HCT116 (cell line): ENCODE data around the gene SENP1. TPM values are rescaled to one million over a fixed set of nuclear protein-coding genes. Genes with fewer than 3 reads are reported as not detected.

Experiments used
- ATAC-seq: fragments of 200-7000 bp; cut with Tn5 transposase; 2 replicates; pipeline ENCODE4 v1.9.1; 2020; ENCODE audit warnings: mild to moderate bottlenecking, moderate library complexity
- BruUV-seq: library from RNA; stranded (reverse); fragments of 400-500 nt; replicated peaks from 2 replicates; lab custom pipeline; 2021; lab: Mats Ljungman, UMichigan
- CTCF ChIA-PET: fragments of 300-600 bp; sonication (Branson Sonifier 250); formaldehyde crosslinking; loops from one replicate; lab custom pipeline; 2021; ENCODE audit warnings: antibody characterized with exemption; lab: Charles Lee
- POLR2A ChIA-PET: fragments of 300-600, 350-600 bp; sonication (Branson Sonifier 250); formaldehyde crosslinking; loops from one replicate; lab custom pipeline; 2021; ENCODE audit warnings: antibody characterized with exemption; lab: Charles Lee
- RAD21 ChIA-PET, 2 experiments: fragments of 300-600 bp; sonication (Branson Sonifier 250); formaldehyde crosslinking; loops; one replicate each; lab custom pipeline; 2023; ENCODE audit warnings: low total read pairs in 2 of 2; ENCODE audit not compliant: uncharacterized antibody in 2 of 2, unreplicated experiment in 2 of 2, low non-redundant PET in 1 of 2; lab: Charles Lee
- DNase-seq: peaks from one replicate; pipeline ENCODE4 v3.0.0-alpha.2; 2010; ENCODE audit warnings: low read depth, low spot score
- H2AFZ ChIP-seq: fragments of 200-600 bp; shearing (Covaris generic), sonication (generic); 2 replicates; pipeline ENCODE4 v1.6.1; 2017; ENCODE audit warnings: low read depth, mixed run types, mixed read lengths, antibody characterized with exemption, low read length; ENCODE audit not compliant: poor library complexity, severe bottlenecking
- H3K27ac ChIP-seq: 2 replicates; pipeline ENCODE4 v1.5.1; 2012; ENCODE audit warnings: low read depth, low read length
- H3K27me3 ChIP-seq: fragments of 200-600 bp; sonication (generic); 2 replicates; pipeline ENCODE4 v1.6.1; 2016; ENCODE audit warnings: mixed run types, low read length, mixed read lengths; ENCODE audit not compliant: insufficient read depth
- H3K36me3 ChIP-seq, 2 experiments: fragments of 200-500 bp in 1 of 2; fragments of 200-600 bp in 1 of 2; sonication (Bioruptor generic) in 1 of 2; sonication (generic) in 1 of 2; 2 replicates each; pipeline versions ENCODE4 v1.5.1 to v1.6.1; 2014 to 2016; ENCODE audit warnings: low read length in 2 of 2, inconsistent platforms in 1 of 2, mixed read lengths in 1 of 2, mixed run types in 1 of 2; ENCODE audit not compliant: insufficient read depth in 2 of 2, control insufficient read depth in 1 of 2
- H3K4me1 ChIP-seq, 2 experiments: fragments of 200-600 bp in 1 of 2; sonication (generic) in 1 of 2; 2 replicates each; pipeline versions ENCODE4 v1.5.1 to v1.6.1; 2012 to 2017; ENCODE audit warnings: low read length in 2 of 2, inconsistent platforms in 1 of 2, mild to moderate bottlenecking in 1 of 2, mixed read lengths in 1 of 2, mixed run types in 1 of 2, moderate library complexity in 1 of 2; ENCODE audit not compliant: insufficient read depth in 2 of 2, control insufficient read depth in 1 of 2
- H3K4me2 ChIP-seq: fragments of 200-600 bp; sonication (generic); 2 replicates; pipeline ENCODE4 v1.6.1; 2017; ENCODE audit warnings: mixed run types, low read length, mixed read lengths
- H3K4me3 ChIP-seq, 2 experiments: fragments of 200-600 bp in 1 of 2; sonication (generic) in 1 of 2; replicated peaks in 1 of 2; 2 replicates each; pipeline ENCODE4 v1.5.1; 2011 to 2016; ENCODE audit warnings: low read length in 2 of 2, control low read depth in 1 of 2, low read depth in 1 of 2, mild to moderate bottlenecking in 1 of 2, mixed read lengths in 1 of 2, mixed run types in 1 of 2
- H3K79me2 ChIP-seq: fragments of 200-600 bp; sonication (generic); 2 replicates; pipeline ENCODE4 v1.6.1; 2017; ENCODE audit warnings: mild to moderate bottlenecking, mixed run types, low read length, moderate library complexity, mixed read lengths; ENCODE audit not compliant: insufficient read depth
- H3K9ac ChIP-seq: fragments of 200-600 bp; sonication (generic); 2 replicates; pipeline ENCODE4 v1.6.1; 2016; ENCODE audit warnings: low read length, mixed read lengths
- H3K9me2 ChIP-seq: fragments of 200-600 bp; sonication (generic), shearing (Covaris generic); 2 replicates; pipeline ENCODE4 v1.6.1; 2017; ENCODE audit warnings: mixed run types, mild to moderate bottlenecking, moderate library complexity; ENCODE audit not compliant: insufficient read depth
- H3K9me3 ChIP-seq, 2 experiments: fragments of 200-500 bp in 1 of 2; fragments of 200-600 bp in 1 of 2; sonication (Bioruptor generic) in 1 of 2; sonication (generic) in 1 of 2; 2 replicates each; pipeline ENCODE4 v1.6.1; 2014 to 2017; ENCODE audit warnings: low read length in 2 of 2, mixed read lengths in 2 of 2, inconsistent platforms in 1 of 2, low read depth in 1 of 2, mild to moderate bottlenecking in 1 of 2, mixed run types in 1 of 2, moderate library complexity in 1 of 2; ENCODE audit not compliant: control insufficient read depth in 1 of 2, insufficient read depth in 1 of 2
- H4K20me1 ChIP-seq: fragments of 200-600 bp; sonication (generic), shearing (Covaris generic); 2 replicates; pipeline ENCODE4 v1.6.1; 2017; ENCODE audit warnings: mixed run types, mild to moderate bottlenecking, moderate library complexity; ENCODE audit not compliant: insufficient read depth
- CEBPB ChIP-seq: IDR thresholded peaks from 2 replicates; pipeline ENCODE4 v1.6.1; 2012; ENCODE audit warnings: low read depth
- ELF1 ChIP-seq: IDR thresholded peaks from 2 replicates; pipeline ENCODE4 v1.6.1; 2012; ENCODE audit warnings: low read depth, borderline replicate concordance
- EZH2 ChIP-seq: fragments of 200-600 bp; sonication (generic); IDR thresholded peaks from 2 replicates; pipeline ENCODE4 v1.6.1; 2017; ENCODE audit warnings: antibody characterized with exemption, mixed run types
- FOSL1 ChIP-seq: IDR thresholded peaks from 2 replicates; pipeline ENCODE4 v1.6.1; 2012; ENCODE audit warnings: low read depth
- JUND ChIP-seq: IDR thresholded peaks from 2 replicates; pipeline ENCODE4 v1.6.1; 2012
- POLR2A ChIP-seq: IDR thresholded peaks from 2 replicates; pipeline ENCODE4 v1.7.0; 2011; ENCODE audit warnings: borderline replicate concordance; ENCODE audit not compliant: insufficient read depth, insufficient read length; ENCODE audit errors: extremely low read depth
- RAD21 ChIP-seq: IDR thresholded peaks from 2 replicates; pipeline ENCODE4 v1.6.1; 2012; ENCODE audit warnings: low read depth, mild to moderate bottlenecking
- SIN3A ChIP-seq: IDR thresholded peaks from 2 replicates; pipeline ENCODE4 v1.6.1; 2012; ENCODE audit warnings: low read depth
- TCF7L2 ChIP-seq: IDR thresholded peaks from 2 replicates; pipeline ENCODE4 v1.7.0; 2011; ENCODE audit warnings: borderline replicate concordance, inconsistent platforms; ENCODE audit not compliant: insufficient read depth, insufficient read length; ENCODE audit errors: extremely low read depth
- YY1 ChIP-seq: IDR thresholded peaks from 2 replicates; pipeline ENCODE4 v1.6.1; 2011; ENCODE audit warnings: low read length, low read depth, moderate library complexity, mild to moderate bottlenecking; ENCODE audit not compliant: insufficient replicate concordance; ENCODE audit errors: extremely low read depth
- ZFX ChIP-seq: fragments of 450-650 bp; IDR thresholded peaks from 2 replicates; pipeline ENCODE4 v1.6.1; 2017
- ZNF274 ChIP-seq: fragments of 200-500 bp; sonication (Bioruptor generic); IDR thresholded peaks from 2 replicates; pipeline ENCODE4 v1.6.1; 2014; ENCODE audit warnings: mild to moderate bottlenecking, low read depth, low read length, inconsistent platforms
- intact Hi-C: fragments of 100-400 bp; cut with micrococcal nuclease; formaldehyde crosslinking; loops from 2 replicates; pipeline ENCODE4 v1.10.0; 2022
- total RNA-seq: library from RNA; stranded (reverse); gene quantifications from one replicate; pipeline ENCODE4 v1.2.1, GENCODE V29; 2021; ENCODE audit not compliant: unreplicated experiment
- TF ChIP-seq, protein P1 (sequence below): IDR thresholded peaks from 2 replicates; pipeline ENCODE4 v1.6.1; 2012
- TF ChIP-seq, protein P2 (sequence below), 3 experiments: fragments of 200-600 bp in 1 of 3; sonication (generic) in 1 of 3; IDR thresholded peaks in 2 of 3; conservative IDR thresholded peaks in 1 of 3; 2 replicates each; pipeline ENCODE4 v1.5.1; 2012 to 2017; ENCODE audit warnings: low read depth in 2 of 3, low read length in 2 of 3, antibody characterized with exemption in 1 of 3, borderline replicate concordance in 1 of 3, control low read depth in 1 of 3, mild to moderate bottlenecking in 1 of 3, mixed read lengths in 1 of 3, mixed run types in 1 of 3, moderate library complexity in 1 of 3; ENCODE audit not compliant: insufficient read depth in 1 of 3
- TF ChIP-seq, protein P3 (sequence below): IDR thresholded peaks from 2 replicates; pipeline ENCODE4 v1.6.1; 2011; ENCODE audit warnings: mild to moderate bottlenecking, low read length, moderate library complexity; ENCODE audit not compliant: insufficient replicate concordance; ENCODE audit errors: extremely low read depth
- TF ChIP-seq, protein P4 (sequence below): IDR thresholded peaks from 2 replicates; pipeline ENCODE4 v1.6.1; 2012

SENP1 gene
- total RNA-seq, 1 experiment from 2014 or later = 17.7 TPM

DNA sequence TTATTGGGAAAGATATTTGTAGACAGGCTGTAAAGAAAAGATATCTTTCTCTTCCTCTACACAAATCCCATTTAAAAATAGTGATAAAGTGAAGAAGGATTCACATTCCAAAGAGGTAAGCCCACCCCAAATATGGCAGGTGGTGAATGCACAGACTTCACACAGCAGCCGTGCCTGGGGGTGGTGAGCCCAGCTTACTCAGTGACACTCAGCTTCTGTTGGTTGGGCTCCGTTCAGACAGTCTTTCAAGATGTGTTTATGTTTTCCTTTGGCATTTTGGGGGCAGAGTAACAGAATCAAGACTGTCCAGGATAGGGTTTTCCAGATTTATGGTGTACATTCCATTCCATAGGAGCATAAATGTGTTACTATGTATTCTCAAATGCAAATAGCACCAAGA lies 97.5 kb downstream of the SENP1 start:
- Histone ChIP-seq H3K4me1 (no peaks in the 10 kb centered on the region), H3K9me2 (no peaks in the 10 kb centered on the region), H3K79me2 (no peaks in the 10 kb centered on the region), H3K4me2 (no peak overlapping the region), H3K27me3 (peaks cover 7% of the 10 kb centered on the region; the same call in 1 of the 2 replicates), H2AFZ (no peak overlapping the region), H3K36me3 (no peaks in the 10 kb centered on the region), H3K27ac (no peak overlapping the region), H3K4me3 (no peak overlapping the region), H3K9me3 (no peaks in the 10 kb centered on the region), H4K20me1 (no peaks in the 10 kb centered on the region), H3K9ac (no peak overlapping the region)
- RAD21 ChIA-PET = no interaction called here
- no TSS peak for BruUV-seq
- DNase-seq (no peak), ATAC-seq (no peak)
- CTCF ChIA-PET = no interaction called here
- TF ChIP-seq SIN3A = no peak
- TF ChIP-seq TCF7L2 = no peak
- TF ChIP-seq, protein P1, sequence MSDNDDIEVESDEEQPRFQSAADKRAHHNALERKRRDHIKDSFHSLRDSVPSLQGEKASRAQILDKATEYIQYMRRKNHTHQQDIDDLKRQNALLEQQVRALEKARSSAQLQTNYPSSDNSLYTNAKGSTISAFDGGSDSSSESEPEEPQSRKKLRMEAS = no peak
- no peak for TF ChIP-seq ELF1
- no peak for TF ChIP-seq CEBPB
- TF ChIP-seq, protein P2, sequence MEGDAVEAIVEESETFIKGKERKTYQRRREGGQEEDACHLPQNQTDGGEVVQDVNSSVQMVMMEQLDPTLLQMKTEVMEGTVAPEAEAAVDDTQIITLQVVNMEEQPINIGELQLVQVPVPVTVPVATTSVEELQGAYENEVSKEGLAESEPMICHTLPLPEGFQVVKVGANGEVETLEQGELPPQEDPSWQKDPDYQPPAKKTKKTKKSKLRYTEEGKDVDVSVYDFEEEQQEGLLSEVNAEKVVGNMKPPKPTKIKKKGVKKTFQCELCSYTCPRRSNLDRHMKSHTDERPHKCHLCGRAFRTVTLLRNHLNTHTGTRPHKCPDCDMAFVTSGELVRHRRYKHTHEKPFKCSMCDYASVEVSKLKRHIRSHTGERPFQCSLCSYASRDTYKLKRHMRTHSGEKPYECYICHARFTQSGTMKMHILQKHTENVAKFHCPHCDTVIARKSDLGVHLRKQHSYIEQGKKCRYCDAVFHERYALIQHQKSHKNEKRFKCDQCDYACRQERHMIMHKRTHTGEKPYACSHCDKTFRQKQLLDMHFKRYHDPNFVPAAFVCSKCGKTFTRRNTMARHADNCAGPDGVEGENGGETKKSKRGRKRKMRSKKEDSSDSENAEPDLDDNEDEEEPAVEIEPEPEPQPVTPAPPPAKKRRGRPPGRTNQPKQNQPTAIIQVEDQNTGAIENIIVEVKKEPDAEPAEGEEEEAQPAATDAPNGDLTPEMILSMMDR (IDR thresholded peaks at IDR 0.05 in 2 of 3, conservative IDR thresholded peaks at IDR 0.05 in 1 of 3; ENCODE audit: borderline replicate concordance in 1 of 3, insufficient read depth in 1 of 3, low read depth in 2 of 3, low read length in 2 of 3) = no peak
- POLR2A ChIA-PET = no interaction called here
- intact Hi-C loops = no loop called here

DNA sequence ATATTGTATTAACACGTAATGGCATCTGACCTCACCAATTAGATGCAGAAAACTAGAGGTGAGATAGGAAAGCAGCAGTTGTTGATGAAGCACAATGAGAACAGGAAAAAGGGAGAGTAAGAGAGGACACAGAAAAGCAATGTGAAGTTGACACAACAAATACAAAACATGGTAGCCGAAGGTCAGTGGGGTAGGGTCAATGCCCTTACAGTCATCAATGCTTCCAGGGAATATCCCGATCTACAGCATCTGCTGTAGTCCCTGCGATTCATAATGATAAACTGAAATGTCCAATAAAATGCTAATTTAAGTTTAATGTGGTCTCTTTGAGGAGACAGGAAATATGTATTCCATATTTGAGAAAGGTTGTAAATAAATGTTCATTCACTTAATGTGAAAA lies 98.7 kb downstream of the SENP1 start:
- CTCF ChIA-PET = no interaction called here
- no TSS peak for BruUV-seq
- TF ChIP-seq YY1 (no peak), JUND (no peak), ZFX (no peak), RAD21 (no peak), ELF1 (no peak), FOSL1 (no peak), POLR2A (no peak), EZH2 (no peak), ZNF274 (no peak)
- TF ChIP-seq, protein P3, sequence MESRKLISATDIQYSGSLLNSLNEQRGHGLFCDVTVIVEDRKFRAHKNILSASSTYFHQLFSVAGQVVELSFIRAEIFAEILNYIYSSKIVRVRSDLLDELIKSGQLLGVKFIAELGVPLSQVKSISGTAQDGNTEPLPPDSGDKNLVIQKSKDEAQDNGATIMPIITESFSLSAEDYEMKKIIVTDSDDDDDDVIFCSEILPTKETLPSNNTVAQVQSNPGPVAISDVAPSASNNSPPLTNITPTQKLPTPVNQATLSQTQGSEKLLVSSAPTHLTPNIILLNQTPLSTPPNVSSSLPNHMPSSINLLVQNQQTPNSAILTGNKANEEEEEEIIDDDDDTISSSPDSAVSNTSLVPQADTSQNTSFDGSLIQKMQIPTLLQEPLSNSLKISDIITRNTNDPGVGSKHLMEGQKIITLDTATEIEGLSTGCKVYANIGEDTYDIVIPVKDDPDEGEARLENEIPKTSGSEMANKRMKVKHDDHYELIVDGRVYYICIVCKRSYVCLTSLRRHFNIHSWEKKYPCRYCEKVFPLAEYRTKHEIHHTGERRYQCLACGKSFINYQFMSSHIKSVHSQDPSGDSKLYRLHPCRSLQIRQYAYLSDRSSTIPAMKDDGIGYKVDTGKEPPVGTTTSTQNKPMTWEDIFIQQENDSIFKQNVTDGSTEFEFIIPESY = no peak
- TF ChIP-seq, protein P4, sequence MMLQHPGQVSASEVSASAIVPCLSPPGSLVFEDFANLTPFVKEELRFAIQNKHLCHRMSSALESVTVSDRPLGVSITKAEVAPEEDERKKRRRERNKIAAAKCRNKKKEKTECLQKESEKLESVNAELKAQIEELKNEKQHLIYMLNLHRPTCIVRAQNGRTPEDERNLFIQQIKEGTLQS = no peak

More for the DNA sequence above, 98.7 kb downstream of the SENP1 start:
- H3K4me1 ChIP-seq = peaks cover 0 to 2% of the 10 kb centered on the region in 2 experiments; a peak in 2 of 4 replicates
- H3K27me3 ChIP-seq = peaks cover 7% of the 10 kb centered on the region; the same call in 1 of the 2 replicates
- H2AFZ ChIP-seq = no peak overlapping the region
- no peaks in the 10 kb centered on the region for H3K36me3 ChIP-seq
- no peak overlapping the region for H3K4me2 ChIP-seq
- no peak for DNase-seq
- RAD21 ChIA-PET = no interaction called here
- no peaks in the 10 kb centered on the region for H3K9me3 ChIP-seq
- no peaks in the 10 kb centered on the region for H3K9me2 ChIP-seq
- no peaks in the 10 kb centered on the region for H4K20me1 ChIP-seq
- H3K27ac ChIP-seq = no peak overlapping the region
- intact Hi-C loops = no loop called here
- no peak for ATAC-seq
- no peak overlapping the region for H3K9ac ChIP-seq
- no peak overlapping the region for H3K4me3 ChIP-seq
- POLR2A ChIA-PET = no interaction called here
- H3K79me2 ChIP-seq = no peaks in the 10 kb centered on the region
